Activated T-cell treated with anti-CD3 and anti-CD28 coated beads for 1 hour (primary cell): Measurements from ENCODE around the gene COL15A1.

Experiments used
- DNase-seq: peaks from one replicate; pipeline ENCODE4 v3.0.0-alpha.2; 2020; ENCODE audit warnings: low read depth

COL15A1 gene

GRCh38 chr9:99109522-99109921, 165.8 kb downstream of the COL15A1 start:
- DNase-seq, result no peak

GRCh38 chr9:99112750-99113413, 169.2 kb downstream of the COL15A1 start:
- DNase-seq, result peak; percentile 21

- DNase-seq, result no peak
These were observed 169.8 kb downstream of the COL15A1 start for GRCh38 chr9:99113414-99114048.

GRCh38 chr9:99114049-99114440, 170.3 kb downstream of the COL15A1 start:
- DNase-seq, result no peak

- DNase-seq, result no peak
These were observed 171.3 kb downstream of the COL15A1 start for GRCh38 chr9:99114846-99115500.

- DNase-seq, result no peak
These were observed 172.3 kb downstream of the COL15A1 start for GRCh38 chr9:99116003-99116411.

GRCh38 chr9:99118782-99119466, 175.2 kb downstream of the COL15A1 start:
- peak; percentile 31 for DNase-seq

GRCh38 chr9:99119976-99120655, 176.4 kb downstream of the COL15A1 start:
- DNase-seq, result no peak
